AG09319 (cell line): ENCODE data around the gene ERFL.

Source experiments
- DNase-seq: peaks from one replicate; pipeline ENCODE4 v3.0.0-alpha.2; 2010; ENCODE audit warnings: low read depth; ENCODE audit errors: extremely low read depth
- TF ChIP-seq, protein P1 (sequence below): IDR thresholded peaks from 2 replicates; pipeline ENCODE4 v1.5.1; 2011; ENCODE audit warnings: low read depth, mild to moderate bottlenecking, inconsistent platforms, low read length, moderate library complexity

ERFL gene

DNA sequence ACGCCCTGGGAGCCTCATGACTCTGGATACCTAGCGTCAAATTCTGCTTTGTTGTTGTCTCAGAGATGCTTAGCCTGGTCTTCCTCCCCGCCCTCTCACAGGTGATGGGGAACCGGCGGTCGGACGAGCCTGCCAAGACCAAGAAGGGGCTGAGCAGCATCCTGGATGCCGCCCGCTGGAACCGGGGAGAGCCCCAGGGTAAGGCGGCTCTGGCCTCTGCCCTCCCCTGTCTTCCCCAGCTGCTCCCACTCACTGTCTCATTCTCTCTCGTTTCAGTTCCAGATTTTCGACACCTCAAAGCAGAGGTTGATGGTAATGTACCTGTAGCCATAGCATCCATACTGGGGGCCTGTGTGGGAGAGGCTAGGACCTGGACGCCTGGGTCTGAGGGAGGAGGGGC, 33.9 kb downstream of the ERFL start:
- no peak for DNase-seq
- TF ChIP-seq, protein P1, sequence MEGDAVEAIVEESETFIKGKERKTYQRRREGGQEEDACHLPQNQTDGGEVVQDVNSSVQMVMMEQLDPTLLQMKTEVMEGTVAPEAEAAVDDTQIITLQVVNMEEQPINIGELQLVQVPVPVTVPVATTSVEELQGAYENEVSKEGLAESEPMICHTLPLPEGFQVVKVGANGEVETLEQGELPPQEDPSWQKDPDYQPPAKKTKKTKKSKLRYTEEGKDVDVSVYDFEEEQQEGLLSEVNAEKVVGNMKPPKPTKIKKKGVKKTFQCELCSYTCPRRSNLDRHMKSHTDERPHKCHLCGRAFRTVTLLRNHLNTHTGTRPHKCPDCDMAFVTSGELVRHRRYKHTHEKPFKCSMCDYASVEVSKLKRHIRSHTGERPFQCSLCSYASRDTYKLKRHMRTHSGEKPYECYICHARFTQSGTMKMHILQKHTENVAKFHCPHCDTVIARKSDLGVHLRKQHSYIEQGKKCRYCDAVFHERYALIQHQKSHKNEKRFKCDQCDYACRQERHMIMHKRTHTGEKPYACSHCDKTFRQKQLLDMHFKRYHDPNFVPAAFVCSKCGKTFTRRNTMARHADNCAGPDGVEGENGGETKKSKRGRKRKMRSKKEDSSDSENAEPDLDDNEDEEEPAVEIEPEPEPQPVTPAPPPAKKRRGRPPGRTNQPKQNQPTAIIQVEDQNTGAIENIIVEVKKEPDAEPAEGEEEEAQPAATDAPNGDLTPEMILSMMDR, result no peak

DNA sequence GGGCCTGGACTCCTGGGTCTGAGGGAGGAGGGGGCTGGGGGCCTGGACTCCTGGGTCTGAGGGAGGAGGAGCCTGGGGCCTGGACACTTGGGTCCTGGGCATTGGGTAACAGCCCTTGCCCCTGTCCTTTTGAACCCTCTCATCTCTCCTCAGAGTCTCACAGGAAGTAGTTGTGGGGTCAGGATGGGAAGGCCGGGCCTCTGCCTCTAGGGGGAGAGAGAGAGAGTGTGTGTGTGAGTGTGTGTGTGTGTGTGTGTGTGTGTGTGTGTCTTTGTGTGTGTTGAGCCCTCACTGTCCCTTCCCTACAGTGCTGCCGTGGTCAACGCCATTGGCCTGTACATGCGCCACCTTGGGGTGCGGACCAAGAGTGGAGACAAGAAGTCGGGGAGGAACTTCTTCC, 34.4 kb downstream of the ERFL start:
- TF ChIP-seq, protein P1, result no peak
- DNase-seq, result no peak

DNA sequence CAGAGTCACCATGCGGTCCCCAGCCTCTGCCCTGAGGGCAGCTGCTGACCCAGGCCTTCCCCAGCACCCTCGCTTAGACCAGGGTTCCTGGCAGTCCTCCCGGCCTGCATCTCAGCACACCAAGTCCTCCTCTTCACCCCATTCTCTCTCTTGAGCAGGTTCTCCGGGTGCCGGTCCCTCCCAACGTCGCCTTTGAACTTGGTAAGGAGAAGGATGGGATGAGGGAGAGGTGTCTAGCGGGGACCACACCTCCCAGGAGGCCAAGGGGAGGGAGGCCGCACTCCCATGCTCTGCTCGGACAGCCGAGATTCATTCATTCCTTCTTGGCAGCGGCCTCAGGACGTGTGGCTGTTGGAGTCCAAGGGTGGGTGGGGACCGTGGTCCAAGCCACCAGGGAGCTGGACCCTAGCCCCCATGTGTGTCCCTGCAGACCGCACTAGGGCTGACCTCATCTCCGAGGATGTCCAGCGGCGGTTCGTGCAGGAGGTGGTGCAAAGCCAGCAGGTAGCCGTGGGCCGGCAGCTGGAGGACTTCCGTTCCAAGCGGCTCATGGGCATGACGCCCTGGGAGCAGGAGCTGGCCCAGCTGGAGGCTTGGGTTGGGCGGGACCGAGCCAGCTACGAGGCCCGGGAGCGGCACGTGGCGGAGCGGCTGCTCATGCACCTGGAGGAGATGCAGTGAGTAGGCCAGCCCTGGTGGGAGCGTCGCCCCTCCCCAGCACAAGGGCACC, 35.9 kb downstream of the ERFL start:
- no peak for DNase-seq
- TF ChIP-seq, protein P1, result no peak

DNA sequence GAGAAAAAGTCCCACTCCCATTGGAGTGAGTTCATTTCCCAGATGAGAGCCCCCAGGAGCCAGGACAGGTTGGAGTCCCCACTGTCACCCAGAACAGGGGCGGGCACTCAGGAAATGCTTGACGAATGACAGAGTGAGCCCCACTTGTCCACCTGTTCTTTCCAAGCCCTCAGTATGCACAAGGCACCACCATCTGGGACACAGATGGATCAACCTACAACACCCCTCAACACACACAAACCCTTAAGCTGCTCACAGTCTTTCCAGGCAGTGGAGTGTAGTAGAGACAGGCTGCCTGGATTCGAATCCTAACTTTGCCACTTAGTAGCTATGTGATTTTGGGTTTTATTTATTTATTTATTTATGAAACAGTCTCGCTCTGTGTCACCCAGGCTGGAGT, 37.3 kb downstream of the ERFL start:
- no peak for DNase-seq

DNA sequence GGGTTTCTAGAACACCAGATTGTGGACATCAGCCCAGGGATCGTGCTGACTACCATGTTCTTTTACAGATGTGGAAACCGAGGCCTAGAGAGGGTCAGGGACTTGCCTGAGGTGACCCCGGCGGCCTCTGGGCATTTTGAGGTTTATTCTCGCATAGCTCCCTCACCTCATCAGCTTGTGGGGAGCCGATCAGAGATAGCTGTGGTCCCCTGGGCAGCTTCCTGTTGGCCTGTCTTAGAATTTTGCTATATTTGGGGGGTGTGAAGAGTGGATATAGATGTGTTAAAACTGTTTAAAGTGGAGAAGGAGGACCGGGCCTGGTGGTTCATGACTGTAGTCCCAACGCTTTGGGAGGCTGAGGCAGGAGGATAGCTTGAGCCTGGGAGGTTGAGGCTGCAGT, 38.4 kb downstream of the ERFL start:
- no peak for DNase-seq
- TF ChIP-seq, protein P1, result no peak

More for the DNA sequence above, 37.3 kb downstream of the ERFL start:
- TF ChIP-seq, protein P1, result no peak

DNA sequence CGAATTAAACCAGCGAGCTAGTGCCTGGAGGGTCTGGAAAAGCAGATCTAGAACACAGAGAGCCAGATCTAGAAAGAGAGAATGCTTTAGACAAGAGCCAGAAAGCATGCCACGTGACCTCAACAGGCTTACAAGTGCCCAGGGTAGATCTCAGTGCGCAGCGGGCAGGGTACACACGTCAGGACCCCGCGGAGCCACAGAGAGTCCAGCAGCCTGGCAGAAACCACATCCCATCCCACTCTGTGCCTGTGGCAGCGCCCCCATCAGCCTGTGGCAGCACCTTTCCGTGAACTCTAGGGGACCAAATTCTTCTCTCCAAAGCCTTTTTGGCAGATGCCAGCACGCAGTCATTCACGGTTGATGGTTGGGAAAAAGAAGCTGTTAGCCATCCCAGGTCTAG, 39.3 kb downstream of the ERFL start:
- TF ChIP-seq, protein P1, result no peak

DNA sequence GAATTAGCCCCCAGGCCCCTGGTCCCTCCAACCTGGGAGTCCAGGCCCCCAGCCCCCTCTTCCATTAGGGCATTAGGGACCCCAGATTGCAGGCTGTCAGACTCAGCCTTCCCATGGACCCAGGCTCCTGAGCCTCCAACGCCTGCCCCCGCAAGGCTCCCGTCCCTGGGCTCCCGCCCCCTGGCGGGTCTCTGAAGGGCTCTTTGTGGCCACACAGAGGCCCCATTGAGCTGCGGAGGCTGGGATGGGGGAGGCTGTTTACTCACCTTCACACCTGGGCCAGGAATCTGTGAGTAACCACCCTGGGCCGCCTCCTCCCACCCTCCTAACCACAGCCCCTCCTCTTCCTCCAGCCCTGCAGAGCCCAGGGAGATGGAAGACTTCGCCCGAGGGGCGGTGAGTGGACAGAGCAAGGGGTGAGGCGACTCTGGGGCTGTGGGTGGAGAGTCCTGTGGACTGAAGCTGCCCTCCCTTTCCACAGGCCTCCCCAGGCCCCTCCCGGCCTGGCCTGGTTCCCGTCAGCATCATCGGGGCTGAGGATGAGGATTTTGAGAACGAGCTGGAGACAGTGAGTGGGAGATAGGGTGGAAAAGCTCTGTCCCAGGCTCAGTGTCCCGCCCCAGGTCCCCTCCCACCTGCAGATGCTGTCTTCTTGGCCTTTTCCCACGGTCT, 40.4 kb downstream of the ERFL start:
- TF ChIP-seq, protein P1, result no peak
- DNase-seq, result no peak

More for the DNA sequence above, 39.3 kb downstream of the ERFL start:
- no peak for DNase-seq
